Measurements from ENCODE around the gene GTPBP6.
"Not testable (repeated sequence)": the region's sequence is repeated elsewhere in the genome, so short reads cannot be mapped to it uniquely, and the experiment has no call there.

The GTPBP6 gene

GRCh38 chrX:306614-307251 lies 11.9 kb downstream of the GTPBP6 start:
- not testable (repeated sequence) for H3K4ac ChIP-seq (ENCODE audit: low read depth, low read length); H3K27ac ChIP-seq (ENCODE audit: low read depth, low read length); H4K5ac ChIP-seq (ENCODE audit: low read length); H3K79me1 ChIP-seq (ENCODE audit: low read length); H3K23ac ChIP-seq (ENCODE audit: low read length); H3K27me3 ChIP-seq (ENCODE audit: insufficient read depth, low read length, poor library complexity); H4K8ac ChIP-seq (ENCODE audit: low read depth, low read length); H2BK120ac ChIP-seq (ENCODE audit: low read depth, low read length); DNase-seq; H2AK5ac ChIP-seq (ENCODE audit: low read length); H3K79me2 ChIP-seq (ENCODE audit: control insufficient read depth, insufficient read depth, low read length); H3K4me3 ChIP-seq (ENCODE audit: low read length); H3K56ac ChIP-seq (ENCODE audit: low read length); H3K4me1 ChIP-seq (ENCODE audit: control insufficient read depth, low read depth, low read length); H3K9ac ChIP-seq (ENCODE audit: low read length); H3K18ac ChIP-seq (ENCODE audit: low read length); H2BK5ac ChIP-seq (ENCODE audit: low read length); H3K4me2 ChIP-seq (ENCODE audit: low read length); H2BK15ac ChIP-seq (replicated peaks; ENCODE audit: low read depth)
- peaks cover 13% of the 10 kb centered on the region for H3K36me3 ChIP-seq (ENCODE audit: control insufficient read depth, insufficient read depth, low read length)
- WGBS (ENCODE audit: extremely low coverage, insufficient coverage, low lambda C conversion rate) = no CpG with 5 or more reads among the region's 3 CpGs

GRCh38 chrX:305781-306613 lies 12.6 kb downstream of the GTPBP6 start:
- H3K4me2 ChIP-seq (ENCODE audit: low read length); H3K27me3 ChIP-seq (ENCODE audit: insufficient read depth, low read length, poor library complexity); H3K4ac ChIP-seq (ENCODE audit: low read depth, low read length); H2BK5ac ChIP-seq (ENCODE audit: low read length); H3K79me2 ChIP-seq (ENCODE audit: control insufficient read depth, insufficient read depth, low read length); DNase-seq; H4K8ac ChIP-seq (ENCODE audit: low read depth, low read length); H3K27ac ChIP-seq (ENCODE audit: low read depth, low read length); H3K4me1 ChIP-seq (ENCODE audit: control insufficient read depth, low read depth, low read length); H3K23ac ChIP-seq (ENCODE audit: low read length); H2BK15ac ChIP-seq (replicated peaks; ENCODE audit: low read depth); H3K56ac ChIP-seq (ENCODE audit: low read length); H3K4me3 ChIP-seq (ENCODE audit: low read length); H3K18ac ChIP-seq (ENCODE audit: low read length); H2BK120ac ChIP-seq (ENCODE audit: low read depth, low read length); H3K9ac ChIP-seq (ENCODE audit: low read length); H3K79me1 ChIP-seq (ENCODE audit: low read length); H4K5ac ChIP-seq (ENCODE audit: low read length); H2AK5ac ChIP-seq (ENCODE audit: low read length): not testable (repeated sequence)
- H3K36me3 ChIP-seq (ENCODE audit: control insufficient read depth, insufficient read depth, low read length) = peaks cover 11% of the 10 kb centered on the region
- no CpG with 5 or more reads among the region's 12 CpGs for WGBS (ENCODE audit: extremely low coverage, insufficient coverage, low lambda C conversion rate)

GRCh38 chrX:302975-303374 lies 15.6 kb downstream of the GTPBP6 start:
- Histone ChIP-seq H3K4me3 (ENCODE audit: low read length) (no peak overlapping the region), H3K36me3 (ENCODE audit: control insufficient read depth, insufficient read depth, low read length) (peaks cover 14% of the 10 kb centered on the region)

GRCh38 chrX:300334-300733 lies 18.3 kb downstream of the GTPBP6 start:
- Histone ChIP-seq H2AK5ac (ENCODE audit: low read length) (no peak overlapping the region), H3K27me3 (ENCODE audit: insufficient read depth, low read length, poor library complexity) (no peaks in the 10 kb centered on the region), H3K4me1 (ENCODE audit: control insufficient read depth, low read depth, low read length) (no peaks in the 10 kb centered on the region), H3K36me3 (ENCODE audit: control insufficient read depth, insufficient read depth, low read length) (peaks cover 16% of the 10 kb centered on the region), H3K4me3 (ENCODE audit: low read length) (no peak overlapping the region), H2BK15ac (replicated peaks; ENCODE audit: low read depth) (no peak overlapping the region), H3K56ac (ENCODE audit: low read length) (no peak overlapping the region), H3K79me1 (ENCODE audit: low read length) (no peaks in the 10 kb centered on the region), H3K4me2 (ENCODE audit: low read length) (no peak overlapping the region), H2BK5ac (ENCODE audit: low read length) (no peak overlapping the region), H4K8ac (ENCODE audit: low read depth, low read length) (no peak overlapping the region), H2BK120ac (ENCODE audit: low read depth, low read length) (no peak overlapping the region), H3K79me2 (ENCODE audit: control insufficient read depth, insufficient read depth, low read length) (no peaks in the 10 kb centered on the region), H3K18ac (ENCODE audit: low read length) (no peak overlapping the region), H3K27ac (ENCODE audit: low read depth, low read length) (no peak overlapping the region), H3K9ac (ENCODE audit: low read length) (no peak overlapping the region), H4K5ac (ENCODE audit: low read length) (no peak overlapping the region), H3K23ac (ENCODE audit: low read length) (no peak overlapping the region), H3K4ac (ENCODE audit: low read depth, low read length) (no peak overlapping the region)
- no peak for DNase-seq
- no CpG with 5 or more reads among the region's 8 CpGs for WGBS (ENCODE audit: extremely low coverage, insufficient coverage, low lambda C conversion rate)

More at GRCh38 chrX:302975-303374, 15.6 kb downstream of the GTPBP6 start:
- Histone ChIP-seq H3K27me3 (ENCODE audit: insufficient read depth, low read length, poor library complexity) (no peaks in the 10 kb centered on the region), H4K8ac (ENCODE audit: low read depth, low read length) (no peak overlapping the region), H3K18ac (ENCODE audit: low read length) (no peak overlapping the region), H2BK5ac (ENCODE audit: low read length) (no peak overlapping the region), H3K27ac (ENCODE audit: low read depth, low read length) (no peak overlapping the region), H2BK15ac (replicated peaks; ENCODE audit: low read depth) (no peak overlapping the region), H3K9ac (ENCODE audit: low read length) (no peak overlapping the region), H2BK120ac (ENCODE audit: low read depth, low read length) (no peak overlapping the region), H3K79me1 (ENCODE audit: low read length) (peaks cover 2% of the 10 kb centered on the region), H3K4me2 (ENCODE audit: low read length) (no peak overlapping the region), H3K56ac (ENCODE audit: low read length) (no peak overlapping the region), H4K5ac (ENCODE audit: low read length) (no peak overlapping the region), H2AK5ac (ENCODE audit: low read length) (no peak overlapping the region), H3K79me2 (ENCODE audit: control insufficient read depth, insufficient read depth, low read length) (no peaks in the 10 kb centered on the region), H3K23ac (ENCODE audit: low read length) (no peak overlapping the region), H3K4me1 (ENCODE audit: control insufficient read depth, low read depth, low read length) (no peaks in the 10 kb centered on the region), H3K4ac (ENCODE audit: low read depth, low read length) (no peak overlapping the region)
- DNase-seq = no peak
- no CpG with 5 or more reads among the region's 19 CpGs for WGBS (ENCODE audit: extremely low coverage, insufficient coverage, low lambda C conversion rate)

- Histone ChIP-seq H4K8ac (ENCODE audit: low read depth, low read length) (no peak overlapping the region), H3K4ac (ENCODE audit: low read depth, low read length) (no peak overlapping the region), H3K27ac (ENCODE audit: low read depth, low read length) (no peak overlapping the region), H2BK15ac (replicated peaks; ENCODE audit: low read depth) (no peak overlapping the region), H2BK5ac (ENCODE audit: low read length) (no peak overlapping the region), H3K4me2 (ENCODE audit: low read length) (no peak overlapping the region), H3K27me3 (ENCODE audit: insufficient read depth, low read length, poor library complexity) (no peaks in the 10 kb centered on the region), H3K4me3 (ENCODE audit: low read length) (no peak overlapping the region), H2AK5ac (ENCODE audit: low read length) (no peak overlapping the region), H3K56ac (ENCODE audit: low read length) (no peak overlapping the region), H3K79me2 (ENCODE audit: control insufficient read depth, insufficient read depth, low read length) (no peaks in the 10 kb centered on the region), H4K5ac (ENCODE audit: low read length) (no peak overlapping the region), H2BK120ac (ENCODE audit: low read depth, low read length) (no peak overlapping the region), H3K36me3 (ENCODE audit: control insufficient read depth, insufficient read depth, low read length) (peaks cover 16% of the 10 kb centered on the region), H3K9ac (ENCODE audit: low read length) (no peak overlapping the region), H3K18ac (ENCODE audit: low read length) (no peak overlapping the region), H3K23ac (ENCODE audit: low read length) (no peak overlapping the region), H3K79me1 (ENCODE audit: low read length) (no peaks in the 10 kb centered on the region), H3K4me1 (ENCODE audit: control insufficient read depth, low read depth, low read length) (no peaks in the 10 kb centered on the region)
- no peak for DNase-seq
- no CpG with 5 or more reads among the region's 36 CpGs for WGBS (ENCODE audit: extremely low coverage, insufficient coverage, low lambda C conversion rate)
These were observed 19.6 kb downstream of the GTPBP6 start for GRCh38 chrX:298993-299392.
